ENCODE data around the gene HAO1. TPM values are rescaled to one million over a fixed set of nuclear protein-coding genes. Genes with fewer than 3 reads are reported as not detected.
"Not testable (repeated sequence)": the region's sequence is repeated elsewhere in the genome, so short reads cannot be mapped to it uniquely, and the experiment has no call there.

The HAO1 gene
- total and polyA plus RNA-seq, 8 donors, result 0.16 to 0.54 (median 0.24) TPM; not detected in 4

DNA sequence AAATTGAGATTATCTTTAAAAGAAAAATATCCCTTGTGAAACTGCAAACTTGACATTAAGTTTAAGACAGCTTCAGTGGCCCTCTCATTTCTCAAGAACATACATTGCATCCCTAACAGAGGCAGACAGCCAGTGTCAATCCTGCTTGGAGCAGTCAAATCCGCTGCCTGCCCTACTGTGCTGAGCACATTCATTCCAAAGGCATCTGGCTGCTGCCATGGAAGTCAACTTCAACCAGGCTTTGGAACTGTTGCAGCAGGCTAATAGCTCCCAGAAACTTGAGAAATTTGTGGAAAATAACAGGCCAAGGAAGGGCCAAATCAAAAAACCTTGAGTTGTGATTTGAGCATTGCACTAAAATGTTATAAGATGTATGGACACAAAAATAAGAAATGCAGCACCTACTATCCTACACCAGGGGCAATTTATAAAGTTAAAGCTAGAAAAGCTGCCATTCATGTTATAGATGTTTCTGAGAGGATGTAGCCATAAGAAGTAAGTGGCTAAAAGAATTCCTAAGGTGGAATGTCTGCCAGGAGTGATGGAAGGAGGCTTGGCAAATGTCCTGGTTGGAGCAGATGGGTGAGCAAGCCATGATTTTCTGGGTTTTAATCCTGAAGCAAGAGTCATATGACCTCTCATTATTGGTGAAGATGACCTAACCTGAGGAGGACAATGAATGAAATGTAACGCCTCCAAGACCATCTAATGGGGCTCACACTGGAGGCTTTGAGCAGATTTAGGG is 31.4 kb upstream of the HAO1 start:
- H3K27me3 ChIP-seq, result no peaks in the 10 kb centered on the region
- no peak overlapping the region for H3K27ac ChIP-seq
- H3K36me3 ChIP-seq, result no peaks in the 10 kb centered on the region
- intact Hi-C loops (cut with DNase I), result no loop called here
- no peaks in the 10 kb centered on the region for H3K9me3 ChIP-seq
- DNase-seq, result no peak
- TF ChIP-seq, protein P1, sequence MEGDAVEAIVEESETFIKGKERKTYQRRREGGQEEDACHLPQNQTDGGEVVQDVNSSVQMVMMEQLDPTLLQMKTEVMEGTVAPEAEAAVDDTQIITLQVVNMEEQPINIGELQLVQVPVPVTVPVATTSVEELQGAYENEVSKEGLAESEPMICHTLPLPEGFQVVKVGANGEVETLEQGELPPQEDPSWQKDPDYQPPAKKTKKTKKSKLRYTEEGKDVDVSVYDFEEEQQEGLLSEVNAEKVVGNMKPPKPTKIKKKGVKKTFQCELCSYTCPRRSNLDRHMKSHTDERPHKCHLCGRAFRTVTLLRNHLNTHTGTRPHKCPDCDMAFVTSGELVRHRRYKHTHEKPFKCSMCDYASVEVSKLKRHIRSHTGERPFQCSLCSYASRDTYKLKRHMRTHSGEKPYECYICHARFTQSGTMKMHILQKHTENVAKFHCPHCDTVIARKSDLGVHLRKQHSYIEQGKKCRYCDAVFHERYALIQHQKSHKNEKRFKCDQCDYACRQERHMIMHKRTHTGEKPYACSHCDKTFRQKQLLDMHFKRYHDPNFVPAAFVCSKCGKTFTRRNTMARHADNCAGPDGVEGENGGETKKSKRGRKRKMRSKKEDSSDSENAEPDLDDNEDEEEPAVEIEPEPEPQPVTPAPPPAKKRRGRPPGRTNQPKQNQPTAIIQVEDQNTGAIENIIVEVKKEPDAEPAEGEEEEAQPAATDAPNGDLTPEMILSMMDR (IDR thresholded peaks at IDR 0.05), result no peak
- no peaks in the 10 kb centered on the region for H3K4me1 ChIP-seq
- ATAC-seq, result no peak
- no peak overlapping the region for H3K4me3 ChIP-seq
- 84 to 95% methylated on average over 2 of the region's 2 CpGs for WGBS, 2 donors
- no peak for FAIRE-seq

DNA sequence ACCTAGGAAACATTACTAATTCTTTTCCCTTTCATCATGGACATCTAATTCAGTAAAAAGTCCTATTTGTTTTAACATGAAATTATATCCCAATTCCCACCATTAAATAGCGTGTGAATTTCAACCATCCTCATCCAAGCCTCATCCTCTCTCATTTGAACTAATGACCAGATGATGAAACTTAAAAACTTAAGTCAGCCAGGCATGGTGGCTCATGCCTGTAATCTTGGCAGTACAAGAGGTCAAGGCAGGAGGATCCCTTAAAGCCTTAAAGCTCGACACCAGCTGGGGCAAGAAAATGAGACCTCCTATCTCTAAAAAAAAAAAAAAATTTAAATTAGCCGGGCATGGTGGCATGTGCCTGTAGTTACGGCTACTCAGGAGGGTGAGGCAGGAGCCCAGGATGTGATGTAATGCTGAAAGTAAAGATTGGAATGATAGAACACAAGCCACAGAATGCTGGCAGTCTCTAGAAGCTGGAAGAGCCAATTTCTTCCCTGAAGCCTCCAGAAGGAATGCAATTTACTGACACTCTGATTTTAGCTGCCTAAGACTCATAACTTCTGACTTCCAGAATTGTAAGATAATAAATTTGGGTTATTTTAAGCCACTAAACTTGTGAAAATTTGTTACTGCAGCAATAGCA is 27.1 kb upstream of the HAO1 start:
- ATAC-seq (peak in 1 of 4 donors; percentile 60), FAIRE-seq (no peak), DNase-seq (no peak)
- no peaks in the 10 kb centered on the region for H3K36me3 ChIP-seq
- no peaks in the 10 kb centered on the region for H3K9me3 ChIP-seq
- H3K27ac ChIP-seq, result no peak overlapping the region
- no peaks in the 10 kb centered on the region for H3K27me3 ChIP-seq
- TF ChIP-seq, protein P1 (IDR thresholded peaks at IDR 0.05), result no peak
- intact Hi-C loops (cut with DNase I), result no loop called here
- H3K4me1 ChIP-seq, result no peaks in the 10 kb centered on the region
- 72 to 89% methylated on average over 4 of the region's 4 CpGs for WGBS, 2 donors
- no peak overlapping the region for H3K4me3 ChIP-seq

DNA sequence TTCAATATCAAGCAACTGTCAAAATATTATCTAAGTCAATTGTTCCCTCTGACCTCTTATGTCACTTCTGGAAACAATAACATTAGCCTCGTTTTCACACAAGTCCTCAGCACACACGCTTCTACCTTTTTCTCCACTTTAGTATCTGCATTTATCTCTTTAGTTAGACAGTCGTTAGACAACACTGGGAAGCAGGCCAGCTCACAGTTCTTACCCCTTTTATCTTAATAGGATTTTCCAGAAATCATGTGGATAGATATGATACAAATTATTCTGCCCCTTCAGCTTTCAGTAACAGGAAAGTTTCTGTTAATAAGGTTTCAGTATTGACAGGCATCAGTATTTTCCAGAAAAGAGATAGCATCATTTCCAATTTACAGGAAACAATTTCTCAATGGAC is 25.9 kb upstream of the HAO1 start:
- intact Hi-C loops (cut with DNase I), result no loop called here

DNA sequence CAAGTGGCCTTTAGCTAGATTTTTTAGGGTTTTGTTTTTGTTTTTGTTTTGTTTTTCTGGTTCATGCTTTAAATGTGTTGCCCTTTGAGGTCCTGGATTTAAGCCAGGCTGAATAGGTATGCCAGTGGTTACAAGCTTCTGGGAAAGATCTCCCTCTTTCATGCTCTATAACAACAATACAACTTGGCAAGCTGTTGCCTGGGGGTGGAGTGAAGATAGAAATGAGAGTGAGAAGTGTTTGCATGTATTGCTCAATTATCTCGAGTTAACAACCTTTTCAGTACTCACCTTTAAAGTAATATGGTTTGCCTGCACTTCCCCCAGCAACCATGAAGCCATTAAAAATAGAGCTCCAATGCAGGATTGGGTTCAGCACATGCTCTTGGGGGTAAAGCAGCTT is 19.2 kb upstream of the HAO1 start:
- H3K36me3 ChIP-seq, result no peaks in the 10 kb centered on the region
- no peak overlapping the region for H3K27ac ChIP-seq
- intact Hi-C loops (cut with DNase I), result no loop called here
- no peaks in the 10 kb centered on the region for H3K4me1 ChIP-seq
- DNase-seq, result no peak
- 13 to 17% methylated on average over 1 of the region's 1 CpG for WGBS, 2 donors
- no peaks in the 10 kb centered on the region for H3K27me3 ChIP-seq
- TF ChIP-seq, protein P1 (IDR thresholded peaks at IDR 0.05), result no peak
- no peak for ATAC-seq
- no peaks in the 10 kb centered on the region for H3K9me3 ChIP-seq
- no peak overlapping the region for H3K4me3 ChIP-seq
- no peak for FAIRE-seq

More for the DNA sequence above, 25.9 kb upstream of the HAO1 start:
- TF ChIP-seq, protein P1 (IDR thresholded peaks at IDR 0.05), result no peak
- FAIRE-seq (no peak), ATAC-seq (peak in 1 of 4 donors; percentile 29), DNase-seq (no peak)
- no peaks in the 10 kb centered on the region for H3K4me1 ChIP-seq
- H3K27ac ChIP-seq, result no peak overlapping the region
- H3K4me3 ChIP-seq, result no peak overlapping the region
- H3K36me3 ChIP-seq, result no peaks in the 10 kb centered on the region
- H3K27me3 ChIP-seq, result no peaks in the 10 kb centered on the region
- no peaks in the 10 kb centered on the region for H3K9me3 ChIP-seq
- WGBS, 2 donors, result 7 to 8% methylated on average over 3 of the region's 3 CpGs

DNA sequence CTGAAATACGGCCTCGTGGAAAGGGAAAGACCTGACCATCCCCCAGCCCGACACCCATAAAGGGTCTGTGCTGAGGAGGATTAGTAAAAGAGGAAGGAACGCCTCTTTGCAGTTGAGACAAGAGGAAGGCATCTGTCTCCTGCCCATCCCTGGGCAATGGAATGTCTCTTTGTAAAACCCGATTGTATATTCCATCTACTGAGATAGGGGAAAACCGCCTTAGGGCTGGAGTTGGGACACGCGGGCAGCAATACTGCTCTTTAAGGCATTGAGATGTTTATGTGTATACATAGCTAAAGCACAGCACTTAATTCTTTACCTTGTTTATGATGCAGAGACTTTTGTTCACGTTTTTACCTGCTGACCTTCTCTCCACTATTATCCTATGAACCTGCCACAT is 16.3 kb upstream of the HAO1 start:
- H3K27me3 ChIP-seq; H3K4me1 ChIP-seq; H3K36me3 ChIP-seq; H3K9me3 ChIP-seq; intact Hi-C loops (cut with DNase I); H3K27ac ChIP-seq; ATAC-seq; FAIRE-seq; DNase-seq; H3K4me3 ChIP-seq: not testable (repeated sequence)
- 69 to 73% methylated on average over 9 of the region's 9 CpGs for WGBS, 2 donors
